RWPE2 (cell line): ENCODE data around the gene LINC01488.

Experiments
- ATAC-seq: fragments of 200-7000 bp; cut with Tn5 transposase; 3 replicates; pipeline ENCODE4 v1.9.1; 2021; ENCODE audit warnings: low read depth
- DNase-seq: peaks from one replicate; pipeline ENCODE4 v3.0.0-alpha.2; 2020; ENCODE audit warnings: low spot score
- H3K27ac ChIP-seq: fragments of 450-650 bp; 2 replicates; pipeline ENCODE4 v1.5.1; 2017; ENCODE audit warnings: mild to moderate bottlenecking; ENCODE audit not compliant: poor library complexity, severe bottlenecking
- H3K27me3 ChIP-seq: fragments of 250-450 bp; sonication (Bioruptor Pico); 2 replicates; pipeline ENCODE4 v1.5.1; 2021; ENCODE audit warnings: mild to moderate bottlenecking, moderate library complexity; ENCODE audit not compliant: insufficient read depth, poor library complexity, severe bottlenecking
- H3K36me3 ChIP-seq: fragments of 250-450 bp; sonication (Bioruptor Pico); 2 replicates; pipeline ENCODE4 v1.5.1; 2020; ENCODE audit warnings: low read depth, mild to moderate bottlenecking, moderate library complexity
- H3K4me1 ChIP-seq: fragments of 250-450 bp; sonication (Bioruptor Pico); 2 replicates; pipeline ENCODE4 v1.5.1; 2021; ENCODE audit warnings: mild to moderate bottlenecking, moderate library complexity; ENCODE audit not compliant: insufficient read depth, poor library complexity, severe bottlenecking
- H3K4me3 ChIP-seq: fragments of 250-450 bp; sonication (Bioruptor Pico); 2 replicates; pipeline ENCODE4 v1.5.1; 2021; ENCODE audit warnings: mild to moderate bottlenecking, moderate library complexity; ENCODE audit not compliant: severe bottlenecking
- H3K9me3 ChIP-seq: fragments of 250-450 bp; sonication (Bioruptor Pico); 2 replicates; pipeline ENCODE4 v1.5.1; 2021; ENCODE audit warnings: mild to moderate bottlenecking, moderate library complexity; ENCODE audit not compliant: severe bottlenecking
- CTCF ChIP-seq: fragments of 450-650 bp; IDR thresholded peaks from one replicate; pipeline ENCODE4 v1.5.1; 2017; ENCODE audit warnings: mild to moderate bottlenecking, moderate library complexity; ENCODE audit not compliant: poor library complexity, severe bottlenecking

LINC01488 gene

GRCh38 chr11:69480547-69481392 is 693 bp upstream of the LINC01488 start:
- Histone ChIP-seq H3K9me3 (no peaks in the 10 kb centered on the region), H3K27ac (no peak overlapping the region), H3K27me3 (no peaks in the 10 kb centered on the region), H3K4me3 (no peak overlapping the region), H3K36me3 (no peaks in the 10 kb centered on the region), H3K4me1 (peaks cover 7% of the 10 kb centered on the region)
- DNase-seq (no peak), ATAC-seq (no peak)
- TF ChIP-seq CTCF: no peak

GRCh38 chr11:69482322-69482721 is 859 bp downstream of the LINC01488 start:
- TF ChIP-seq CTCF: no peak
- no peaks in the 10 kb centered on the region for H3K36me3 ChIP-seq
- DNase-seq: no peak

GRCh38 chr11:69483170-69483569 is 1.7 kb downstream of the LINC01488 start:
- Histone ChIP-seq H3K4me1 (peaks cover 7% of the 10 kb centered on the region), H3K4me3 (no peak overlapping the region), H3K27me3 (no peaks in the 10 kb centered on the region), H3K36me3 (no peaks in the 10 kb centered on the region), H3K9me3 (no peaks in the 10 kb centered on the region), H3K27ac (no peak overlapping the region)
- no peak for DNase-seq
- ATAC-seq: no peak
- no peak for TF ChIP-seq CTCF

More at GRCh38 chr11:69482322-69482721, 859 bp downstream of the LINC01488 start:
- Histone ChIP-seq H3K4me3 (no peak overlapping the region), H3K27me3 (no peaks in the 10 kb centered on the region), H3K4me1 (peaks cover 7% of the 10 kb centered on the region), H3K9me3 (no peaks in the 10 kb centered on the region), H3K27ac (no peak overlapping the region)
- no peak for ATAC-seq

- Histone ChIP-seq H3K36me3 (no peaks in the 10 kb centered on the region), H3K27me3 (no peaks in the 10 kb centered on the region), H3K27ac (no peak overlapping the region), H3K9me3 (no peaks in the 10 kb centered on the region), H3K4me1 (peaks cover 7% of the 10 kb centered on the region), H3K4me3 (no peak overlapping the region)
- no peak for DNase-seq
- no peak for ATAC-seq
- no peak for TF ChIP-seq CTCF
These were observed 2.4 kb downstream of the LINC01488 start for GRCh38 chr11:69483691-69484426.
